ENCODE results near the gene DCDC2C. TPM values are rescaled to one million over a fixed set of nuclear protein-coding genes. Genes with fewer than 3 reads are reported as not detected.

The DCDC2C gene
- total RNA-seq, 1 donor from 2014 or later, result not detected

- no peaks in the 10 kb centered on the region for H3K9me3 Mint-ChIP-seq
- H3K4me3 Mint-ChIP-seq, result no peak overlapping the region
- peaks cover 22% of the 10 kb centered on the region for H3K27me3 Mint-ChIP-seq
- H3K27ac Mint-ChIP-seq, result no peak overlapping the region
- peak; percentile 64 for TF ChIP-seq CTCF (conservative IDR thresholded peaks at IDR 0.05)
- no peaks in the 10 kb centered on the region for H3K36me3 Mint-ChIP-seq
- DNase-seq (ENCODE audit: extremely low spot score, unreplicated experiment), result no peak
- H3K4me1 Mint-ChIP-seq (ENCODE audit: unreplicated experiment), result no peaks in the 10 kb centered on the region
Measured at GRCh38 chr2:3738454-3738853, 35.1 kb downstream of the DCDC2C start.

- Mint-ChIP-seq H3K27me3 (peaks cover 18% of the 10 kb centered on the region), H3K4me3 (no peak overlapping the region), H3K36me3 (no peaks in the 10 kb centered on the region), H3K4me1 (ENCODE audit: unreplicated experiment) (no peaks in the 10 kb centered on the region), H3K9me3 (no peaks in the 10 kb centered on the region), H3K27ac (no peak overlapping the region)
- TF ChIP-seq CTCF (conservative IDR thresholded peaks at IDR 0.05), result no peak
- DNase-seq (ENCODE audit: extremely low spot score, unreplicated experiment), result no peak
Measured at GRCh38 chr2:3739313-3739712, 35.9 kb downstream of the DCDC2C start.

- Mint-ChIP-seq H3K27ac (no peak overlapping the region), H3K4me3 (no peak overlapping the region), H3K9me3 (peaks cover under 1% of the 10 kb centered on the region), H3K36me3 (no peaks in the 10 kb centered on the region), H3K27me3 (peaks cover 1% of the 10 kb centered on the region), H3K4me1 (ENCODE audit: unreplicated experiment) (no peaks in the 10 kb centered on the region)
- no peak for TF ChIP-seq CTCF (conservative IDR thresholded peaks at IDR 0.05)
- no peak for DNase-seq (ENCODE audit: extremely low spot score, unreplicated experiment)
Measured at GRCh38 chr2:3741396-3741795, 38.0 kb downstream of the DCDC2C start.

- no peak for DNase-seq (ENCODE audit: extremely low spot score, unreplicated experiment)
- no peaks in the 10 kb centered on the region for H3K36me3 Mint-ChIP-seq
- no peak overlapping the region for H3K4me3 Mint-ChIP-seq
- peaks cover 4% of the 10 kb centered on the region for H3K27me3 Mint-ChIP-seq
- H3K27ac Mint-ChIP-seq, result no peak overlapping the region
- no peak for TF ChIP-seq CTCF (conservative IDR thresholded peaks at IDR 0.05)
- H3K9me3 Mint-ChIP-seq, result peaks cover 5% of the 10 kb centered on the region
- H3K4me1 Mint-ChIP-seq (ENCODE audit: unreplicated experiment), result no peaks in the 10 kb centered on the region
Measured at GRCh38 chr2:3741867-3742602, 38.7 kb downstream of the DCDC2C start.

- Mint-ChIP-seq H3K4me1 (ENCODE audit: unreplicated experiment) (no peaks in the 10 kb centered on the region), H3K9me3 (peaks cover 5% of the 10 kb centered on the region), H3K36me3 (no peaks in the 10 kb centered on the region), H3K27ac (no peak overlapping the region), H3K4me3 (no peak overlapping the region), H3K27me3 (peaks cover 8% of the 10 kb centered on the region)
- no peak for TF ChIP-seq CTCF (conservative IDR thresholded peaks at IDR 0.05)
- DNase-seq (ENCODE audit: extremely low spot score, unreplicated experiment), result no peak
Measured at GRCh38 chr2:3742743-3743508, 39.6 kb downstream of the DCDC2C start.
